Urinary bladder (tissue), 4 donors: ENCODE results near the gene ACTR3. TPM values are rescaled to one million over a fixed set of nuclear protein-coding genes. Genes with fewer than 3 reads are reported as not detected.

Experiments
- DNase-seq: peaks from one replicate; pipeline ENCODE4 v3.0.0-alpha.2; 2015; ENCODE audit errors: extremely low spot score
- H3K27ac ChIP-seq: one replicate; pipeline ENCODE4 v1.5.1; 2013; ENCODE audit warnings: low read depth, mild to moderate bottlenecking, moderate library complexity
- H3K36me3 ChIP-seq: one replicate; pipeline ENCODE4 v1.6.1; 2013; ENCODE audit warnings: mild to moderate bottlenecking, moderate library complexity; ENCODE audit not compliant: insufficient read depth
- H3K4me1 ChIP-seq: one replicate; pipeline ENCODE4 v1.6.1; 2013; ENCODE audit warnings: mild to moderate bottlenecking, moderate library complexity; ENCODE audit not compliant: insufficient read depth
- H3K4me3 ChIP-seq: one replicate; pipeline ENCODE4 v1.5.1; 2013; ENCODE audit warnings: low read depth, low read length
- WGBS: extraction: QIAGEN DNeasy Blood & Tissue Kit; methylation state at CpG from one replicate; pipeline ENCODE4 v1.1.7; 2013; 5-methylcytosine and 5-hydroxymethylcytosine counted together
- polyA plus RNA-seq: library from polyadenylated mRNA; stranded (reverse); fragments of 200-250 nt; gene quantifications from one replicate; pipeline ENCODE4 v1.2.3, GENCODE V29; 2013
- small RNA-seq: library from RNA; depleted of rRNA; stranded (forward); fragments of <200 nt; gene quantifications from one replicate; pipeline ENCODE3, GENCODE V24; 2014
- total RNA-seq: library from RNA; depleted of rRNA; stranded (reverse); fragments of >200 nt; gene quantifications from one replicate; pipeline ENCODE4 v1.2.3, GENCODE V29; 2014
- donor health status: healthy with polysubstance abuse.
- donor health status: healthy.

ACTR3 gene
- total and polyA plus RNA-seq, 2 donors, result 130 to 151 TPM

GRCh38 chr2:113996671-113997594 lies 107.0 kb downstream of the ACTR3 start:
- no peak for DNase-seq
- 71% methylated on average over 6 of the region's 6 CpGs for WGBS
- no peaks in the 10 kb centered on the region for H3K4me1 ChIP-seq

GRCh38 chr2:114001152-114001551 lies 111.3 kb downstream of the ACTR3 start:
- 78% methylated on average over 5 of the region's 5 CpGs for WGBS
- no peak for DNase-seq
- H3K4me1 ChIP-seq, result no peaks in the 10 kb centered on the region
- no peak overlapping the region for H3K4me3 ChIP-seq
- H3K27ac ChIP-seq, result no peak overlapping the region
- no peaks in the 10 kb centered on the region for H3K36me3 ChIP-seq

More at GRCh38 chr2:113996671-113997594, 107.0 kb downstream of the ACTR3 start:
- Histone ChIP-seq H3K27ac (no peak overlapping the region), H3K4me3 (no peak overlapping the region), H3K36me3 (no peaks in the 10 kb centered on the region)

GRCh38 chr2:114001937-114002336 lies 112.0 kb downstream of the ACTR3 start:
- DNase-seq, result no peak
- WGBS, result 60% methylated on average over 2 of the region's 2 CpGs
- no peaks in the 10 kb centered on the region for H3K36me3 ChIP-seq
- H3K27ac ChIP-seq, result no peak overlapping the region
- H3K4me1 ChIP-seq, result no peaks in the 10 kb centered on the region
- H3K4me3 ChIP-seq, result no peak overlapping the region

GRCh38 chr2:114005110-114005783 lies 115.4 kb downstream of the ACTR3 start:
- H3K4me1 ChIP-seq, result no peaks in the 10 kb centered on the region
- DNase-seq, result no peak
- no peak overlapping the region for H3K4me3 ChIP-seq
- 89% methylated on average over 5 of the region's 5 CpGs for WGBS
- H3K27ac ChIP-seq, result no peak overlapping the region
- H3K36me3 ChIP-seq, result no peaks in the 10 kb centered on the region

- Histone ChIP-seq H3K4me3 (no peak overlapping the region), H3K36me3 (no peaks in the 10 kb centered on the region), H3K27ac (no peak overlapping the region), H3K4me1 (no peaks in the 10 kb centered on the region)
- 87% methylated on average over 3 of the region's 3 CpGs for WGBS
- no peak for DNase-seq
Measured at GRCh38 chr2:114006460-114006859, 116.6 kb downstream of the ACTR3 start.

- Histone ChIP-seq H3K36me3 (no peaks in the 10 kb centered on the region), H3K27ac (no peak overlapping the region), H3K4me1 (no peaks in the 10 kb centered on the region), H3K4me3 (no peak overlapping the region)
- 90% methylated on average over 3 of the region's 3 CpGs for WGBS
- DNase-seq, result no peak
Measured at GRCh38 chr2:114007436-114007835, 117.5 kb downstream of the ACTR3 start.

GRCh38 chr2:114008720-114009119 lies 118.8 kb downstream of the ACTR3 start:
- no peak overlapping the region for H3K27ac ChIP-seq
- no peak overlapping the region for H3K4me3 ChIP-seq
- 75% methylated on average over 4 of the region's 4 CpGs for WGBS
- H3K4me1 ChIP-seq, result no peaks in the 10 kb centered on the region
- H3K36me3 ChIP-seq, result no peaks in the 10 kb centered on the region
- DNase-seq, result no peak

- Histone ChIP-seq H3K27ac (no peak overlapping the region), H3K4me1 (no peaks in the 10 kb centered on the region)
Measured at GRCh38 chr2:114009205-114009944, 119.5 kb downstream of the ACTR3 start.

GRCh38 chr2:114010001-114010400 lies 120.1 kb downstream of the ACTR3 start:
- no peak for DNase-seq
- Histone ChIP-seq H3K36me3 (no peaks in the 10 kb centered on the region), H3K4me1 (no peaks in the 10 kb centered on the region), H3K4me3 (no peak overlapping the region), H3K27ac (no peak overlapping the region)
- 82% methylated on average over 2 of the region's 2 CpGs for WGBS

More at GRCh38 chr2:114009205-114009944, 119.5 kb downstream of the ACTR3 start:
- Histone ChIP-seq H3K36me3 (no peaks in the 10 kb centered on the region), H3K4me3 (no peak overlapping the region)
- DNase-seq, result no peak
- 80% methylated on average over 7 of the region's 7 CpGs for WGBS

GRCh38 chr2:114011713-114012112 lies 121.8 kb downstream of the ACTR3 start:
- Histone ChIP-seq H3K4me3 (no peak overlapping the region), H3K27ac (no peak overlapping the region), H3K4me1 (no peaks in the 10 kb centered on the region), H3K36me3 (no peaks in the 10 kb centered on the region)
- no peak for DNase-seq
- WGBS, result 54% methylated on average over 4 of the region's 4 CpGs

Small RNA genes within 50 kb of the gene (small RNA-seq; reads per million reads assigned to genes)
- not detected for gene RF00012

Other genes with a start within 250 kb of the ACTR3 start
- gene SLC35F5, start 133.4 kb upstream of the ACTR3 start, total RNA-seq, result 283 TPM
- 15.9 TPM for gene SLC35F5, start 133.4 kb upstream of the ACTR3 start, polyA plus RNA-seq